BLaER1 treated with 17β-estradiol and CSF1 and Interleukin-3, amounts not matched to agents 10 nM and 100 nM (cell line): ENCODE measurements around the gene TBRG1.

Experiments used
- H3K27ac ChIP-seq, 11 experiments: shearing (Covaris generic); formaldehyde crosslinking; 2 replicates each; pipeline ENCODE4 v1.8.1; 2022
- H3K27me3 ChIP-seq, 11 experiments: shearing (Covaris generic); formaldehyde crosslinking; 2 replicates each; pipeline ENCODE4 v1.8.1; 2022
- H3K36me3 ChIP-seq, 11 experiments: shearing (Covaris generic); formaldehyde crosslinking; 2 replicates each; pipeline ENCODE4 v1.8.1; 2022
- H3K4me1 ChIP-seq, 10 experiments: shearing (Covaris generic); formaldehyde crosslinking; 2 replicates each; pipeline ENCODE4 v1.8.1; 2022
- H3K4me2 ChIP-seq, 11 experiments: shearing (Covaris generic); formaldehyde crosslinking; 2 replicates each; pipeline ENCODE4 v1.8.1; 2022
- H3K4me3 ChIP-seq, 10 experiments: shearing (Covaris generic); formaldehyde crosslinking; 2 replicates each; pipeline ENCODE4 v1.8.1; 2022
- H3K9ac ChIP-seq, 11 experiments: shearing (Covaris generic); formaldehyde crosslinking; 2 replicates each; pipeline ENCODE4 v1.8.1; 2022
- H3K9me3 ChIP-seq, 11 experiments: shearing (Covaris generic); formaldehyde crosslinking; replicated peaks in 1 of 11; 2 replicates each; pipeline ENCODE4 v1.8.1; 2022
- H4K20me1 ChIP-seq, 11 experiments: shearing (Covaris generic); formaldehyde crosslinking; 2 replicates each; pipeline ENCODE4 v1.8.1; 2022
- Cebpa-rat ChIP-seq, 11 experiments: shearing (Covaris generic); IDR thresholded peaks; 2 replicates each; pipeline ENCODE4 v1.8.1; 2022

Gene TBRG1, protein sequence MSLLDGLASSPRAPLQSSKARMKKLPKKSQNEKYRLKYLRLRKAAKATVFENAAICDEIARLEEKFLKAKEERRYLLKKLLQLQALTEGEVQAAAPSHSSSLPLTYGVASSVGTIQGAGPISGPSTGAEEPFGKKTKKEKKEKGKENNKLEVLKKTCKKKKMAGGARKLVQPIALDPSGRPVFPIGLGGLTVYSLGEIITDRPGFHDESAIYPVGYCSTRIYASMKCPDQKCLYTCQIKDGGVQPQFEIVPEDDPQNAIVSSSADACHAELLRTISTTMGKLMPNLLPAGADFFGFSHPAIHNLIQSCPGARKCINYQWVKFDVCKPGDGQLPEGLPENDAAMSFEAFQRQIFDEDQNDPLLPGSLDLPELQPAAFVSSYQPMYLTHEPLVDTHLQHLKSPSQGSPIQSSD

DNA sequence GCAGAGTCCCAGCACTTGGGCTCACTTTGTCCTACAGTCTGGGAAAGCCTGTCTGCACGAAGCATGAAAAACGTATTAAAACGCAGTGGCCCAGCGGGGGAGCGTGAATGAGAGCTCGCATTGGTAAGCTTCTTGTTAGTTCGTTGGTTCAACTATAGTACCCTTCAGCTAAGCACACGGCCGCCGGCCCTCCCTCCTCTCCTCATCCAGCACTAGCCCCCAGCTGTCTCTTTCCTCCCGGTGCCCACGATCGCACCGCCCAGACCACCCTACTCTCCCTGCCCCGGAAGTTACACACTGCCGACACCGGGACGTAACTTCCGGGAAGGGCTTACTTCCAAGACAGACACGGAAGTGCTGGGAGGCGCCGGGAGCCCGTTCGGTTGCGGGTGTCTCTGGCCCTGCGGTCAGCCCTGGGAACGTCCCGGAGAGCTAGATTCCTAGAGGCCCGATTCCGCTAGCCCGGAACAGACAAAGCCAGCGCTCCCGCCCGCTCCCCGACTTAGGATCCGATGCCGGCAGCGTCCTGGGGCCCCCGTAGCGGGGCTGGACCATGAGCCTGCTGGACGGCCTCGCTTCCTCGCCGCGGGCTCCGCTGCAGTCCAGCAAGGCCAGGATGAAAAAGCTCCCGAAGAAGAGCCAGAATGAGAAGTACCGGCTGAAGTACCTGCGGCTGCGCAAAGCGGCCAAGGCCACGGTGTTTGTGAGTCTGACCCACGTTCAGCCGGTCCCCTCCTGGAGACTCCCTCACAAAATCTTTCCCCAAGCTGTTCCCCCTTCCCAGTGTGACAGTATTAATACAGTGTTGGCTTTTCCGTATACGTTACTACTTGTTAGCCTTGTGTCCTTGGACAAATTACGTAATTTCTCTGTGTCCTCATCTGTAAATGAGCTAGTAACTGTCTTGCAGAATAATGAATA is at the start of gene TBRG1:
Gene TBRG1 (plus strand): TSS at position 334 of the 921 bp plus-strand sequence. CDS start 220 bp downstream, at position 554.
- H3K4me1 ChIP-seq, result peaks cover 17 to 32% (median 21%) of the 10 kb centered on the region in 10 experiments
- peak within 1 kb of the TSS; percentile 91 to 98 (median 95) for H3K9ac ChIP-seq
- H3K27ac ChIP-seq, result peak within 1 kb of the TSS; percentile 90 to 96 (median 94)
- no peaks in the 10 kb centered on the region for H3K9me3 ChIP-seq
- peak within 1 kb of the TSS; percentile 77 to 99 (median 92) for H3K4me2 ChIP-seq
- H3K27me3 ChIP-seq, result no peaks in the 10 kb centered on the region
- H3K36me3 ChIP-seq, result peaks cover 29 to 36% (median 34%) of the 10 kb centered on the region in 11 experiments
- peak within 1 kb of the TSS; percentile 85 to 99 (median 90) for H3K4me3 ChIP-seq
- peaks cover 9 to 41% (median 30%) of the 10 kb centered on the region in 11 experiments; a peak in 15 of 22 replicates for H4K20me1 ChIP-seq
- no peak for TF ChIP-seq Cebpa-rat (IDR thresholded peaks at IDR 0.05)

DNA sequence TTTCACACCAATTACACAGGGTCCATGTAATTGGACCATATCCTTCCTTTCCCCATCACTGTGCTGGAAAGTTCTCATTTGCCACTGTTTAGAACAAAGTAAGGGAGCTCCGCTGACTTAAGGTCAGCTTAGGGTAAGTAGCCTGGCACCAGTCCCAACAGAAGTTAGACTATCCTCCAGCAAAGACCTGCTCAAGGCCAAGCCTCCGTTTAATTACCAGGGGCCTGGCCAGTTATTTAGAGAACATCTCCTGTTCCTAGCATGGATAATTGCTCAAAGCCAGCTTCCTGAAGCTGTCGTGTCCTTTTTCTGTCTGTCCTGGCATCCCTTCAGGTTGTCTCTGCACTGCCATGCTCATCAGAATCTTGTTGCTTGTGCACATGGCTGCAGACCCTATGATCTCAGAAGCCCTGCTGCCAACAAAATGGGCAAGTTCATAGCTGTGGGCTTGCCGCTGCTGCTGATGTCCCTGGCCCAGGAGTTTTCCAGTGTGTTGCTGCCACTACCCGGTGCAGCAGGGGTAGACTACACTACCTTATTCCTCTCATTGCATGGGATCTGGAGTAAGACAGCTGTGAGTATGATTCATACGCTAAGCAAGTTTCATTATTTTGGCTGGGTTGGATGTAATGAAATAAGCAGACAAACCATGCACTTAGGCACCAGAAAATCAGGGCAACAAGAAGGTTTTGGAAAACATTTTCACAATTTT is 44.8 kb upstream of the TBRG1 start:
- Histone ChIP-seq H3K9ac (no peak overlapping the region), H3K27me3 (no peaks in the 10 kb centered on the region), H3K9me3 (no peaks in the 10 kb centered on the region), H3K27ac (no peak overlapping the region), H3K4me2 (no peak overlapping the region), H4K20me1 (no peaks in the 10 kb centered on the region), H3K4me3 (no peak overlapping the region), H3K4me1 (no peaks in the 10 kb centered on the region), H3K36me3 (no peaks in the 10 kb centered on the region)
- TF ChIP-seq Cebpa-rat (IDR thresholded peaks at IDR 0.05), result no peak

DNA sequence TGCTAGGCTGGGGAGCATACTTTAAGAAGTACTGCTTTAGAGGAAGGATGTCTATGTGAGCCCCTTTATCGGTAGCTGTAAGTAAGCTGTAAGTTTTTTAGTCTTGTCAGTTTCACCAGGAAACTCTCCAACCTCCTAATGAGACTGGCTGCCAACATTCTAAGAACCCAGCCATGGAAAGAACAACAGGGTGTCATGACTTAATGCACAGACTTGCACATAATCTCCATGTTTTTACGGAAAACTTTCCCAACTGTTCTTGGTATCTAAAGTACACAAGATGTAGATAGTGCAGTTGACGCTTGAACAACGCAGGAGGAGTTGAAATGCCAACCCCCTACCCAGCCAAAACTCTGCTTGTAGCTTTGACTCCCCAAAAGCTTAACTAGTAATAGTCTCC is 43.9 kb upstream of the TBRG1 start:
- Histone ChIP-seq H4K20me1 (no peaks in the 10 kb centered on the region), H3K9ac (no peak overlapping the region), H3K9me3 (no peaks in the 10 kb centered on the region), H3K4me3 (no peak overlapping the region), H3K4me1 (no peaks in the 10 kb centered on the region), H3K27ac (no peak overlapping the region), H3K36me3 (no peaks in the 10 kb centered on the region), H3K27me3 (no peaks in the 10 kb centered on the region), H3K4me2 (no peak overlapping the region)
- TF ChIP-seq Cebpa-rat (IDR thresholded peaks at IDR 0.05), result no peak

DNA sequence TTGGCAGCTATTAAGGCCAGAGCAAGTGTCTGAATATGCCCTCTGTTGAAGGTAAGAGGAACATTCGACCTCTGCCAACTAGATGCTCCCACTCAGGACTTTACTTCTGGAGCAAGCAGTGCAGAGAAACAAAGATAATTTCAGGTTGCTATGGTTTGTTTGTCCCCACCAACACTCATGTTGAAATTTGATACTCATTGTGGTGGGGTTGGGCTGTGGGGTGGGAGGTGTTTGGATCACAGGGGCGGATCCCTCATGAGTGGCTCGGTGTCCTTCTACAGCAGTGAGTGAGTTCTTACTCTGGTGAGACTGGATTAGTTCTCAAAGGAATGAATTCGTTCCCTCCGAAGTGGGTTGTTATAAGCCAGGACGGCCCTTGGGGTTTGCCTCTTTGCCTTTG is 40.8 kb upstream of the TBRG1 start:
- Histone ChIP-seq H3K9me3 (no peaks in the 10 kb centered on the region), H3K27ac (no peak overlapping the region)
- no peak for TF ChIP-seq Cebpa-rat (IDR thresholded peaks at IDR 0.05)

DNA sequence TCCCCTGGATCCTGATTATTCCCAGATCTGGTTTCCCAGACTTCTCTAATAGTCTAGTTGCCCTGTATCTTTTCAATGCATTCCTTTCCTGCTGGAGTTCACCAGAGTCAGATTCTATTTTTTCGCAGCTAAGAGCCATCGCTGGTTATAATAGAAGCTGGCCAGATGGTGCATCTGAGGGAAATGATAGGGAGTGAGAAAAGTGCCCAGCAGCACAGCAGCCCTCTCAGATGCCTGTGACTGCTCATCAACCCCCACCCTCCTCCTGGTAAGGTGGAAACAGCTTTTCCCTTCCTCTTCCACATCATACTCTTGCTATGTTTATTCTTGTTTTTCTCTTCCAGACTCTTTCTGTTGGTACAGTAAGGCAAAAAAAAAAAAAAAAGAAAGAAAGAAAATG is 40.1 kb upstream of the TBRG1 start:
- TF ChIP-seq Cebpa-rat (IDR thresholded peaks at IDR 0.05), result no peak
- Histone ChIP-seq H3K27ac (no peak overlapping the region), H3K36me3 (no peaks in the 10 kb centered on the region), H3K9me3 (no peaks in the 10 kb centered on the region), H3K4me2 (no peak overlapping the region), H3K27me3 (no peaks in the 10 kb centered on the region), H3K4me1 (no peaks in the 10 kb centered on the region), H4K20me1 (no peaks in the 10 kb centered on the region), H3K9ac (no peak overlapping the region), H3K4me3 (no peak overlapping the region)

More for the DNA sequence above, 40.8 kb upstream of the TBRG1 start:
- no peaks in the 10 kb centered on the region for H3K27me3 ChIP-seq
- no peak overlapping the region for H3K4me3 ChIP-seq
- no peaks in the 10 kb centered on the region for H4K20me1 ChIP-seq
- H3K9ac ChIP-seq, result no peak overlapping the region
- no peaks in the 10 kb centered on the region for H3K36me3 ChIP-seq
- no peaks in the 10 kb centered on the region for H3K4me1 ChIP-seq
- H3K4me2 ChIP-seq, result no peak overlapping the region

DNA sequence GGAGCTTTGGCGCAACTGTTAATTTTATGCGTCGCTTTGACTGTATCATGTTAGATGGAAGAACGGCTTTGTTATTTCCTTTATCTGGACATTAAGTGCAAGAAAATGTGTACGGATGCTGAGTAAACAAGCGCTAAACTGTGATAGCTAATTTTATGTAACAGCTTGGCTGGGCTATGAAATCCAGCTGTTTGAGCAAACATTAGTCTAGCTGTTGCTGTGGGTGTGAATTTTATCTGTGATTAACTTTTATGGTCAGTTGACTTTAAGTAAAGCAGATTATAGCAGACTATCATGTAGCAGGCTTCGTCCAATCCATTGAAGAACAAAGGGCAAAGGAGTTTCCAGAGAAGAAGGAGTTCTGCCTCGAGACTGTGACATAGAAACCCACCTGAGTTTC is 38.9 kb upstream of the TBRG1 start:
- Histone ChIP-seq H3K4me1 (no peaks in the 10 kb centered on the region), H4K20me1 (no peaks in the 10 kb centered on the region), H3K27ac (no peak overlapping the region), H3K9me3 (no peaks in the 10 kb centered on the region), H3K4me3 (no peak overlapping the region), H3K4me2 (no peak overlapping the region), H3K9ac (no peak overlapping the region), H3K27me3 (no peaks in the 10 kb centered on the region), H3K36me3 (no peaks in the 10 kb centered on the region)
- no peak for TF ChIP-seq Cebpa-rat (IDR thresholded peaks at IDR 0.05)

DNA sequence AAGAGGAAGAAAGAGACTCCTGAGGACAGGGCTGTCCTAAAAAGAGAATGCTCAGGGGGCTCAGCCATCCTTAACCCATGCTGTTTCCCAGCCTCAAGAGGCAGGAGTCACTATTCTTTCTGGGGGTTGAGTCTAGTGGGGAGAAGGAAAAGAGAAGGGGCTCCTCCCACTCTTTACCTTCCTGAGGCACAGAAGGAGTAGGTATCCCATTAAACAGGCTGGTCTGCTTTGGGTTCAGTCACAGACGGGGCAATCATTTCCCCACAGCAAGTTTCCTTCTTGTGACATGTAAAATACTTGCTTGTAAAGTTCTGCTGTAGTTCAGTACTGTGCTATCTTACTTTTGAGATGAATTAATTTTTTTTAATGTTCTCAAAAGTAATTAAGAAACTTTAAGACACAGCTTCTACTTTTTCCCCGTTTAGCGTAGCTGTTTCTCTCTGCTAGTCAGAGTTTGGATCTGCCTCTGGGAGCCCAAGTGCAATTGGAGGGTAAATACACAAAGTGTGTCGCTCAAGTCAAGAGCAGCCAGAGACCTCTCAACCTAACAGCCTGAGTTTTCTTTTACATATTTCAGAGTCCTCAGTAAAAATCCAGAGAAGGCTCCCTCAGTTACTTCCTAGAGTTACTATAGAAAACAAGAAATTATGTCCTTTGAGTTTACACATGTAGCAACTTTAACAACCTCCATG is 37.8 kb upstream of the TBRG1 start:
- no peaks in the 10 kb centered on the region for H3K9me3 ChIP-seq
- H3K4me2 ChIP-seq, result no peak overlapping the region
- 0 out of 22 replicates have a peak overlapping the region, but pooled peaks of 1 of the 11 experiments have one; percentile 7 for H3K9ac ChIP-seq
- H3K4me3 ChIP-seq, result no peak overlapping the region
- no peaks in the 10 kb centered on the region for H3K36me3 ChIP-seq
- no peak for TF ChIP-seq Cebpa-rat (IDR thresholded peaks at IDR 0.05)
- H3K4me1 ChIP-seq, result no peaks in the 10 kb centered on the region
- H3K27me3 ChIP-seq, result no peaks in the 10 kb centered on the region
- H4K20me1 ChIP-seq, result no peaks in the 10 kb centered on the region
- no peak overlapping the region for H3K27ac ChIP-seq

DNA sequence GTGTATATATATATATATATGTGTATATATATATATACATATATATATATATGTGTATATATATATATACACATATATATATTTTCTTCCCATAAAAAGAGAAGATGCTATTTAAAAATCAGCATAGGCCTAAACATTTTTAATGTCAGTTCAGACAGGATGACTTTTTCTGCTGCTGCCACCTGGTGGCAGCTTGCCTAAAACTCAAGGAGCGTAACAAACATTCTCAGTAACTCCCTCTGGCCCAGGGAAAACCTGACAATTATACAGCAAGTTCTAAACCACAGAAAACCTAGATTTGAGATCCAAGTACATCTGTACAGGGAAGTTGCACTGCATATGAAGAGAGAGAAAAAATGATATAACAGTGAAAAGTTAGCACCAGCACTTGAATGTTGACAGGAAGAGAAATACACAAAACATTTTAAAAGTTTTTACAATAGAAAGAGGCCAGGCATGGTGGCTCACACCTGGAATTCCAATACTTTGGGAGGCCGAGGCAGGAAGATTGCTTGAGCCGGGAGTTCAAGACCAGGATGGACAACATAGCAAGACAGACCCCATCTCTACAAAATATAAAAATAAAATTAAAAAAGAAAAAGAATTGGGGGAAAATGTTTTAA is 36.3 kb upstream of the TBRG1 start:
- Histone ChIP-seq H3K4me1 (no peaks in the 10 kb centered on the region), H3K4me3 (no peak overlapping the region), H3K27me3 (no peaks in the 10 kb centered on the region), H3K4me2 (no peak overlapping the region), H3K36me3 (no peaks in the 10 kb centered on the region), H4K20me1 (no peaks in the 10 kb centered on the region), H3K9me3 (no peaks in the 10 kb centered on the region), H3K27ac (no peak overlapping the region), H3K9ac (no peak overlapping the region)
- TF ChIP-seq Cebpa-rat (IDR thresholded peaks at IDR 0.05), result no peak
